NCI-H226 (cell line): ENCODE measurements around the gene UTP4.
"Not testable (repeated sequence)": the region's sequence is repeated elsewhere in the genome, so short reads cannot be mapped to it uniquely, and the experiment has no call there.

ENCODE experiments used
- DNase-seq: peaks from one replicate; pipeline ENCODE4 v3.0.0-alpha.2; 2015

The UTP4 gene

DNA sequence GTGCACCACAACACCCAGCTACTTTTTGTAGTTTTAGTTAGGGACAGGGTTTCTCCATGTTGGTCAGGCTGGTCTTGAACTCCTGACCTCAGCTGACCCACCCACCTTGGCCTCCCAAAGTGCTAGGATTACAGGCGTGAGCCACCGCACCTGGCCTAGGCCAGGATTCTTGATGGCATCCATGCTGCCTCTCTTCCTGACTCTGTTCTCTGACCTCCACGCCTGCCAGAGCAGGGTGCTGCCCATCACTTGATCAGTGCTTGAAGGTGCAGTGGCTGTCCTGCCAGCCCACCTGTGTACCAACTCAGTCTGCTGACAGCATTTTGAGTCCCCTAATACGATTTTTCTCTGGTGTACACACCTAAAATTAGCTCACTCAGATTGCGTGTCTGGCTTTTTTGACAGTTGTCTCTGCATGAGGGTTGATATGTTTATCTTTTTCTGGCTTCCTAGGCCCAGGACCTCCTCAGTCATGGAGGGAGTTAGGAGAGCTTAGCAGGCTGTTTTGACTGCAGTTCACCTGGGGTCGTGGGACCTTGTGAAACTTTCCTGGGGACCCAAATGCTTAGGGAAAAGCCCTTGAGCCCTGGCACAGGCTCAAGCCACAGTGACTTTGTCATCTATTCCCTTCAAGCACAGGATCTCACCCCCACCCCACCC is 21.1 kb upstream of the UTP4 start:
- no peak for DNase-seq

DNA sequence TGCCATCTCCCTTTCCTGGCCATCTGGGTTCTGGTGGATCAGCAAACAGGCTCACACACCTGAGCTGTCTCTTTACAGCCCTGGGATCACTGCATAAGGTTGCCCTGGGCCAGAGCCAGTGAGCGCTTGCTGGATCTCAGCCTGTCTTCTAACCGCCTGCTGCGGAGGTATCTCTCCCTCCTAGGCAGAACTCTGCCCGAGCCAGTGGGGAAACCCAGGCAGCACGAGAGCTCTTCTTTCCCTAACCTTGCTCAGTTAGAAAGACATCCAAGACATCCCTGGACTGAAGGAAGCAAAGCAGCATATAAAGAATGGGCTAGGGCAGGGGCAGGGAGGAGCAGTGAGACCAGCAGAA is 20.6 kb upstream of the UTP4 start:
- DNase-seq: no peak

DNA sequence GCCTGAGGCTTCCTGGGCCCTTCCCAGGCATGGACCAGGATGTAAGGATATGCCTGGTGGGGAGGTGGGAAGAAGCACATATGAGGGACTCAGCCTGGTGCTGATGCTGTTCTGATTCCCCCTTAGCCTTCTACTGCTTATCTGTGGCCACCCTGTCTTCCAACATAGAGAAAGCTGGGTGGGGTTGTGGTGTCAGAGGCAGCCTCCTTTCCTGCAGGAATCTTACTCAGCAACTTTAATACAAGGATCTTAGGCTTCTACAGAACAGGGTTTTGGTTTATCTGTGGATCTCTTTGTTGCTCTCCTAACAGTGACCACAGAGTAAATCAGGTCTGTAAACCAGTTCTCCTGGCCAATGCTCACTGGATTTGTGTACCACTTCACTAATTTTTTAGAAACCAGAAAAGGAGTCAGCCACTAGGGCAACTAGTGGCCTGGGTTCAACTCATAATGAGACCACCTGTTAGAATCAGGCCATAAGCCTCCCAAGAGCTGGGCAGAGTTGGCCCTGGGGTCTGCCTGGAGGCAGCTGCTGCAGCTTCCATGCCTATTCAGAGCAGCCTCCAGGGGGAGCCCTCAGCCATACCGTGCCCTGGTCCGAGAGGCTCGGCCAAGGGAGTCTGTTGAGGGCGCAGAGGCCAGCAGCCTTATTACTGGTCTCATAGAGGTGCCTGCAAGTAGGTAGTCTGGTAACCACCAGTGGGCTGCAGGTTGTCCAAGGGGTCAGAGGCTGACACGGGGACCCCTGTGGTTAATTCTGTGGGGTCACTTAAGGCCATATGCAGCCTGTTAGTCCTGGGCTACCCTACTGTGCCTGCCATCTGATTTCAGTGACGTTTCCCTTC is 19.9 kb upstream of the UTP4 start:
- DNase-seq: peak; percentile 32

GRCh38 chr16:69113216-69113615 is 19.2 kb upstream of the UTP4 start:
- no peak for DNase-seq

DNA sequence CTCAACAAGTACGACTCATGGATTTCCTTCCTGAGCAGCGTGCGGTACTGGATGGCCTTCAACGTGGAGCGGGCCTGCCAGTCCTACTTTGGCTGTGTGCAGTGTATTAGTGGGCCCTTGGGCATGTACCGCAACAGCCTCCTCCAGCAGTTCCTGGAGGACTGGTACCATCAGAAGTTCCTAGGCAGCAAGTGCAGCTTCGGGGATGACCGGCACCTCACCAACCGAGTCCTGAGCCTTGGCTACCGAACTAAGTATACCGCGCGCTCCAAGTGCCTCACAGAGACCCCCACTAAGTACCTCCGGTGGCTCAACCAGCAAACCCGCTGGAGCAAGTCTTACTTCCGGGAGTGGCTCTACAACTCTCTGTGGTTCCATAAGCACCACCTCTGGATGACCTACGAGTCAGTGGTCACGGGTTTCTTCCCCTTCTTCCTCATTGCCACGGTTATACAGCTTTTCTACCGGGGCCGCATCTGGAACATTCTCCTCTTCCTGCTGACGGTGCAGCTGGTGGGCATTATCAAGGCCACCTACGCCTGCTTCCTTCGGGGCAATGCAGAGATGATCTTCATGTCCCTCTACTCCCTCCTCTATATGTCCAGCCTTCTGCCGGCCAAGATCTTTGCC is 18.0 kb upstream of the UTP4 start:
- no peak for DNase-seq

- no peak for DNase-seq
Measured at GRCh38 chr16:69114976-69115355, 17.5 kb upstream of the UTP4 start.

GRCh38 chr16:69115361-69115760 is 17.1 kb upstream of the UTP4 start:
- no peak for DNase-seq

GRCh38 chr16:69115837-69116236 is 16.6 kb upstream of the UTP4 start:
- no peak for DNase-seq

GRCh38 chr16:69116256-69116875 is 16.1 kb upstream of the UTP4 start:
- DNase-seq: no peak

GRCh38 chr16:69116906-69117305 is 15.5 kb upstream of the UTP4 start:
- DNase-seq: no peak

GRCh38 chr16:69118468-69118867 is 14.0 kb upstream of the UTP4 start:
- no peak for DNase-seq

DNA sequence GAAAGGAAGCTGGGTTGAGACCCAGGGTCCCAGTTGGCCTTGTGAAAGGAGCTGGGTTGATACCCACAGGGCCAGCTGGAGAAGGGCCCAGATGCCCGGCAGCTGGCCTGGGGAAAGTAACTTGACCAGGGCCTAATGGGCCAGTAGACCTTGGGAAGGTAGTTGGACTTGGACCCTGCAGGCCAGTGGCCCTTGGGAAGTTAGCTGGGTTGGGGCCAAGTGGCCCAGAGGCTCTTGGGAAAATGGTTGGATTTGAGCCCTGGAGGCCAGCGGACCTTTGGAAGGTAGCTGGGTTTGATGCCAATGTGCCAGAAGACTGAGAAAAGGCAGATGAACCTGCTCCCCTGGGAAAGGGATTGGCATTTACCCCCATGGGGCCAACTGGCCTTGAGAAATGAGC is 13.5 kb upstream of the UTP4 start:
- DNase-seq: no peak

GRCh38 chr16:69119536-69119935 is 12.9 kb upstream of the UTP4 start:
- DNase-seq: no peak

GRCh38 chr16:69120096-69120664 is 12.3 kb upstream of the UTP4 start:
- no peak for DNase-seq

DNA sequence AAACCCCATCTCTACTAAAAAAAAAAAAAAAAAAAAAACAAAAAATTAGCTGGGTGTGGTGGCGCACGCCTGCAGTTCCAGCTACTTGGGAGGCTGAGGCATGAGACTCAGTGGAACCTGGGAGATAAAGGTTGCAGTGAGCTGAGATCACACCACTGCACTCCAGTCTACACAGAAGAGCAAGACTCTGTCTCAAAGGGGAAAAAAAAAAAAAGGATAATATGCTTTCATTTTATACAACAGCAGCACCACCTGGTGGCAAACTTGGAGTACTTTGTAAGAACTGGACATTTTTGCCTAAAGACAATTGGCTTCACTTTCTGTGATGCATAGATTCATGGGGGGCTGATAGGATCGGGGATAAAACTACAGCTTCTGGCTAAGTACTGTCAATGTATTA is 8.5 kb upstream of the UTP4 start:
- peak; percentile 41 for DNase-seq

DNA sequence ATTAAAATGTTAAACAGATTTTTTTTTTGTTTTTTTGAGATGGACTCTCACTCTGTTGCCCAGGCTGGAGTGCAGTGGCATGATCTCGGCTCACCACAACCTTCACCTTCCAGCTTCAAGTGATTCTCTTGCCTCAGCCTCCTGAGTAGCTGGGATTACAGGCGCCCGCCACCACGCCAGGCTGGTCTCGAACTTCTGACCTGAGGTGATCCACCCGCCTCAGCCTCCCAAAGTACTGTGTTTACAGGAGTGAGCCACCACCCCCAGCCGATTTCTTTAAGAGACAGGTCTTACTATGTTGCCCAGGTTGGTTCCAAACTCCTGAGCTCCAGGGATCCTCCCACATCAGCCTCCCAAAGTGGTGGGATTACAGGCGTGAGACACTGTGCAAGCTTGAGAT is 8.0 kb upstream of the UTP4 start:
- not testable (repeated sequence) for DNase-seq

DNA sequence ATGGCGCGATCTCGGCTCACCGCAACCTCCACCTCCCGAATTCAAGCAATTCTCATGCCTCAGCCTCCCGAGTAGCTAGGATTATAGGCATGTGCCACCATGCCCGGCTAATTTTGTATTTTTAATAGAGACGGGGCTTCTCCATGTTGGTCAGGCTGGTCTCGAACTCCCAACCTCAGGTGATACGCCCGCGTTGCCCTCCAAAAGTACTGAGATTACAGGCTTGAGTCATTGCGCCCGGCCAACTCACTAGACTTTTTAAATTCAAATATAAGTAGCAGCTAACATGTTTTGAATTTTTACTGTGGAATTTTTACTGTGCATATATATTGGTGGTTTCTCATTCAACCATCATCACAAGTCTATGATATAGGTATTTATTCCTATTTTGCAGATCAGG is 7.5 kb upstream of the UTP4 start:
- DNase-seq: not testable (repeated sequence)

GRCh38 chr16:69126221-69126620 is 6.2 kb upstream of the UTP4 start:
- DNase-seq: no peak

GRCh38 chr16:69126801-69127200 is 5.6 kb upstream of the UTP4 start:
- not testable (repeated sequence) for DNase-seq

DNA sequence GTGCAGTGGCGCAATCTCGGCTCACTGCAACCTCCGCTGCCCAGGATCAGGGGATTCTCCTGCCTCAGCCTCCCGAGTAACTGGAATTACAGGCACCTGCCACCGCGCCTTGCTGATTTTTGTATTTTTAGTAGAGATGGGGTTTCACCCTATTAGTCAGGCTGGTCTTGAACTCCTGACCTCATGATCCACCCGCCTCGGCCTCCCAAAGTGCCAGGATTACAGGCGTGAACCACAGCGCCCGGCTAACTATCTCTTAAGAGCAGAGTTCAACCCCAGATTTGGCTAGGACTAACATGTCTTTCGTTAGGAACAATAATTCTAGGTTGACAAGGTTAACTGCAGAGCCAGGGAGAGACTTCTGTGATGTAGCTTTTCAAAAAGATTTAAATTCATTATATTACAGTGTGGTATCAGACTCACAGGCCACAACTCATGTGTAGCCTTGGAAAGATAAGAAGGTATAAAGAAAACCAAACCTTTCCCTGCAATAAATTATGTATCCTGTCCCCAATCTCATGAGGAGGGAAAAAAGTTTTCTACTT is 4.4 kb upstream of the UTP4 start:
- no peak for DNase-seq

DNA sequence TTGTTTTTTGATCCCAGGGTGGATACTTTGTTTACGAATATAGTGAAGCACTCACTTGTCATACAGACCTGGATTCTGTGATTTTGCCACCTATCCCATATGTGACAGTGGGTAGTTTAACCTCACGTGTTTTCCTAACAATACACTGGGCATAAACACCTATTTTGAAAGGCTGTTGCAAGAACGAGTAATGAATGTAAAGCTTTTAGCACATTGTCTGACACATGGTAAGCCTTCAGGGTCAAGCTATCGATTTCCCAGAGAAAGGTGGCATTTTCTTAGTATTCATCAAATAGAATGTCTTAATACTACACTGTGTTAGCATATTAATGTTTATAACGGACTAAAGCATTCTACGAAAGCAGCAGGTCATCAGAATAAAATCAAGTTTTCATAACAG is 2.0 kb upstream of the UTP4 start:
- no peak for DNase-seq

GRCh38 chr16:69131167-69131838 is 1.1 kb upstream of the UTP4 start:
- no peak for DNase-seq
